HG02870 (cell line): ENCODE data around the gene STARD13.

ENCODE experiments used
- ATAC-seq: cut with Tn5 transposase; IDR thresholded peaks from one replicate; pipeline ENCODE4 v1.9.1; 2021; ENCODE audit warnings: mild to moderate bottlenecking, moderate library complexity; ENCODE audit not compliant: unreplicated experiment

Gene STARD13

GRCh38 chr13:33278913-33279312, 6.6 kb downstream of the STARD13 start:
- ATAC-seq, result no peak

GRCh38 chr13:33277946-33278345, 7.6 kb downstream of the STARD13 start:
- no peak for ATAC-seq

GRCh38 chr13:33277037-33277740, 8.4 kb downstream of the STARD13 start:
- no peak for ATAC-seq

- no peak for ATAC-seq
Measured at GRCh38 chr13:33276570-33276969, 9.0 kb downstream of the STARD13 start.

- no peak for ATAC-seq
Measured at GRCh38 chr13:33275916-33276315, 9.6 kb downstream of the STARD13 start.

GRCh38 chr13:33274264-33274663, 11.3 kb downstream of the STARD13 start:
- ATAC-seq, result no peak

GRCh38 chr13:33272531-33273124, 12.9 kb downstream of the STARD13 start:
- ATAC-seq, result no peak

- ATAC-seq, result no peak
Measured at GRCh38 chr13:33271759-33272158, 13.8 kb downstream of the STARD13 start.

- ATAC-seq, result no peak
Measured at GRCh38 chr13:33270895-33271538, 14.5 kb downstream of the STARD13 start.

GRCh38 chr13:33265607-33266006, 19.9 kb downstream of the STARD13 start:
- no peak for ATAC-seq

- no peak for ATAC-seq
Measured at GRCh38 chr13:33265133-33265532, 20.4 kb downstream of the STARD13 start.

- no peak for ATAC-seq
Measured at GRCh38 chr13:33264620-33264978, 21.0 kb downstream of the STARD13 start.

GRCh38 chr13:33263976-33264619, 21.5 kb downstream of the STARD13 start:
- no peak for ATAC-seq

GRCh38 chr13:33263484-33263883, 22.1 kb downstream of the STARD13 start:
- no peak for ATAC-seq

GRCh38 chr13:33262997-33263396, 22.6 kb downstream of the STARD13 start:
- no peak for ATAC-seq

GRCh38 chr13:33262594-33262993, 23.0 kb downstream of the STARD13 start:
- ATAC-seq, result no peak

- ATAC-seq, result no peak
Measured at GRCh38 chr13:33262062-33262487, 23.5 kb downstream of the STARD13 start.

GRCh38 chr13:33261387-33262061, 24.0 kb downstream of the STARD13 start:
- ATAC-seq, result no peak

GRCh38 chr13:33260168-33261098, 25.1 kb downstream of the STARD13 start:
- ATAC-seq, result no peak

- ATAC-seq, result no peak
Measured at GRCh38 chr13:33259296-33259695, 26.3 kb downstream of the STARD13 start.
